IPS DF 4.7 (cell line): ENCODE measurements around the gene WARS2.
"Not testable (repeated sequence)": the region's sequence is repeated elsewhere in the genome, so short reads cannot be mapped to it uniquely, and the experiment has no call there.

Source experiments
- DNase-seq: peaks from one replicate; pipeline ENCODE4 v3.0.0-alpha.2; 2013; ENCODE audit warnings: low spot score; ENCODE audit errors: extremely low read depth

The WARS2 gene

GRCh38 chr1:119140177-119141019 is at the start of gene WARS2:
TSS of gene WARS2 (minus strand) at chr1:119140653. CDS start at chr1:119140644, 9 bp downstream.
- DNase-seq = peak; percentile 97

GRCh38 chr1:119188926-119189325 is 48.5 kb upstream of the WARS2 start:
- no peak for DNase-seq

DNA sequence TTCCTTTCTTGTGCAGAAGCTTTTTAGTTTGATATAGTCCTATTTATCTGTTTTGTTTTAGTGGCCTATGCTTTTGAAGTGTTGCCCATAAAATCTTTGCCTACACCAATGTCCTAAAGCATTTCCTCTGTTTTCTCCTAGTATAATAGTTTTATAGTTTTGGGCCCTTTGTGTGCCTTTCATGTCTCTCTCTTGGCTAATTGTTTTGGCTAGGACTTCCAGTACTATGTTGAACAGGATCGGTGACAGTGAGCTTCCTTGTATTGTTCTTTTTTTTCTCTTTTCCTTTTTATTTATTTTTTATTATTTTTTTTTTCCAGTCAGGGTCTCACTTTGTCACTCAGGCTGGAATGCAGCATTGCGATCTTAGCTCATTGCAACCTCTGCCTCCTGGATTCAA is 47.0 kb upstream of the WARS2 start:
- no peak for DNase-seq

GRCh38 chr1:119186471-119186870 is 46.0 kb upstream of the WARS2 start:
- no peak for DNase-seq

DNA sequence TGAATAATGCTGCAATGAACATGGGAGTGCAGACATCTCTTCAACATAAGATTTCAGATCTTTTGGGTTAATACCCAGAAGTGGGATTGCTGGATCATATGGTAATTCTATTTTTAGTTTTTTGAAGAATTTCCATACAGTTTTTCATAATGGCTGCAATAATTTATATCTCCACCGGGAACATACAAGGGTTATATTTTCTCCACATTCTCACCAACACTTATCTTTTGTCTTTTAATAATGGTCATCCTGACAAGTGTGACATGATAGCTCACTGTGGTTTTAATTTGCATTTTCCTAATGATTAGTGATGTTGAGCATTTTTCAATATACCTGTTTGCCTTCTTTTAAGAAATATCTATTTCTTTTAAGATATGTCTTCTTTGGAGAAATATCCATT is 44.5 kb upstream of the WARS2 start:
- DNase-seq = no peak

GRCh38 chr1:119181218-119181617 is 40.8 kb upstream of the WARS2 start:
- no peak for DNase-seq

GRCh38 chr1:119179051-119179450 is 38.6 kb upstream of the WARS2 start:
- no peak for DNase-seq

- not testable (repeated sequence) for DNase-seq
Observed at GRCh38 chr1:119172927-119173326, 32.5 kb upstream of the WARS2 start.

- not testable (repeated sequence) for DNase-seq
Observed at GRCh38 chr1:119171381-119172010, 31.0 kb upstream of the WARS2 start.

DNA sequence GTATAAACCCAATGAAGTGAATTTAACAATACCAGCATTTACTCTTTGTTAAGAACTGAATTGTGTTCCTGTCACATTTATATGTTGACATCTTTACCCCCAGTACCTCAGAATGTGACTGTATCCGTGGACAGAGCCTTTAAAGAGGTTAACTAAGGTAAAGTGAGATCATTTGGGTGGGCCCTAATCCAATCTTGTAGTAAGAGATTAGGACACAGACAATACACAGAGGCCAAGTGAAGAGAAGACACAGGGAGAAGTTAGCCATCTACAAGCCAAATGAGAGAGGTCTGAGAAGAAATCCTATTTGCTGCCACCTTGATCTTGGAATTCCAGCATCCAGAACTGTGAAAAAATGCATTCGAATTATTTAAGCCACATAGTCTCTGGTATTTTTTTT is 22.9 kb upstream of the WARS2 start:
- DNase-seq = no peak

DNA sequence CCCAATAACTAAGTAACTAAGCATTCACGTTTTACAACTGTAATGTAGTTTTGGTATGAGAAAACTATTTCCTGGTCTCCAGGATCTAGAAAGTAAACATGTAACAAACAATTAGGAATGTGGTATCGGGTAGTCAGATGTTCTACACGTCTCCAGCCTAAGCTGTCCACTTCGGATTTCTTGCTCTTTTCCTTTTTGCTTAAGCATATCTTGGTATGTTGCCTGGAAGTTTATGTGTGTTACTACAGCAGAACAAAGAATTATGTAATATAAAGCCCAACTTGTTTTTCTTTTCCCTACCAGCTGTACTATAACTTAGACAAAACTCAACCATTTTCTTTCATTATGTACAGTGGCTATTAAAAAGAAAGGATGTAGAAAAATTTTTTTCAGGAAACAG is 20.4 kb upstream of the WARS2 start:
- DNase-seq = no peak

- DNase-seq = no peak
Observed at GRCh38 chr1:119160409-119160808, 20.0 kb upstream of the WARS2 start.

GRCh38 chr1:119159966-119160365 is 19.5 kb upstream of the WARS2 start:
- DNase-seq = no peak

DNA sequence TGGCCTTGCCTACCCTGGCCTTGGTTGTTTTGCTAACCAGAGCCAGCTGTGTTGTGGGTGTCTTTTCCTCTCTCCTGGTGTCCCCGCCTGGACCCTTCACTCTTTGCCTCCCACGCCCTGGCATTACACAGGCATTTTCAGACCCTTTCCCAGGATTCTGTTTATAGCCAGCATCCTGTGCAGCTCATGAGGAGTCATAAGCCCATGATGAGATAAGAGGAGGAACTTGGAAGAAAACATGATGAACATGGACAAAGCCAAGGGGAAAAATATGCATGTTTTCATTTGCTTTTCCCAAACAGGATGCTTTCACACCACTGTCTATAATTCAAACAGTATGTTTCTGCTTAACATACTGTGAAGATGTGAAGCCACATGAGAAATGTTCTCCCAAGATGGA is 18.7 kb upstream of the WARS2 start:
- no peak for DNase-seq

- not testable (repeated sequence) for DNase-seq
Observed at GRCh38 chr1:119156761-119157160, 16.3 kb upstream of the WARS2 start.

GRCh38 chr1:119155069-119155468 is 14.6 kb upstream of the WARS2 start:
- not testable (repeated sequence) for DNase-seq

GRCh38 chr1:119150150-119150549 is 9.7 kb upstream of the WARS2 start:
- DNase-seq = no peak

DNA sequence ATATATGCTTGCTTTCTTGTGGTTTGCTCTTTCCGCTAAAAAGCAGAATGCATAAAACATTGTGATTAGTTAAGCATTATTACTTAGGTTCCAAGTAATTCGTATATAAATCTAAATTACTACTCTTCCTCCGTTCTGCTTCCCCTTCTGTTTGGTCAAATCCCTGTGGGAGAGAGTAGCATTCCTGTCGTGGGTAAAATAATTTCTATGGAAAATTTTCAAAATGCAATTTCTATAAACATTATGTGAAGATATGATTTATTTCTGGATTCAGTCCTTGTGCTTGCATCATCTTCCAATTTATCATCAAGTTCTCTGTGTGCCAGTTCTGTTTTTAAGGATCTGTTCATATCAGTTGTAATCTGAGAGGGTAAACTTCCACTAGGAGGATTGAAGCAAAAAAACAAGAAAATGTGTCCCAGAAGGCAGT is 7.2 kb upstream of the WARS2 start:
- DNase-seq = no peak

- no peak for DNase-seq
Observed at GRCh38 chr1:119146466-119146865, 6.0 kb upstream of the WARS2 start.

GRCh38 chr1:119144813-119145212 is 4.4 kb upstream of the WARS2 start:
- DNase-seq = no peak

GRCh38 chr1:119143706-119144105 is 3.3 kb upstream of the WARS2 start:
- no peak for DNase-seq

GRCh38 chr1:119141660-119142059 is 1.2 kb upstream of the WARS2 start:
- DNase-seq = no peak

DNA sequence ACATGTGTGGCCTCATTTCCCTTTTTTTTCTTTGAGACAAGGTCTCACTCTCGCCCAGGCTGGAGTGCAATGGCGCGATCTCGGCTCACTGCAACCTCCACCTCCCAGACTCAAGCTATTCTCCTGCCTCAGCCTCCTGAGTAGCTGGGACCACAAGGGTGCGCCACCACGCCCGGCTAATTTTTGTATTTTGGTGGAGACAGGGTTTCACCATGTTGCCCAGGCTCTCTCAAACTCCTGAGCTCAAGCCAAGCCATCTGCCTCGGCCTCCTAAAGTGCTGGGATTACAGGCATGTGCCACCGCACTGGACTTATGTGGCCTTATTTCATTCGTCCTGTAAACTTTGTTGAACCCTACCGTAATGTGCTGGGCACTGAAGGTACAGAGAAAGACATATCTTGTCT is 569 bp upstream of the WARS2 start:
- DNase-seq = no peak
